ENCODE results near the gene OMP.

Gene OMP

GRCh38 chr11:77151804-77152509 is 49.3 kb downstream of the OMP start:
- Histone ChIP-seq H3K4me3 (ENCODE audit: low read depth in 1 of 2, low read length in 1 of 2) (no peak overlapping the region), H3K9me3 (no peaks in the 10 kb centered on the region), H3K4me1 (ENCODE audit: control insufficient read depth in 1 of 2, insufficient read depth in 1 of 2, low read depth in 1 of 2, low read length in 1 of 2) (peaks cover 0 to 6% of the 10 kb centered on the region in 2 experiments), H3K36me3 (no peaks in the 10 kb centered on the region), H3K27me3 (peaks cover 77% of the 10 kb centered on the region), H3K27ac (no peak overlapping the region)
- TF ChIP-seq, protein P1, sequence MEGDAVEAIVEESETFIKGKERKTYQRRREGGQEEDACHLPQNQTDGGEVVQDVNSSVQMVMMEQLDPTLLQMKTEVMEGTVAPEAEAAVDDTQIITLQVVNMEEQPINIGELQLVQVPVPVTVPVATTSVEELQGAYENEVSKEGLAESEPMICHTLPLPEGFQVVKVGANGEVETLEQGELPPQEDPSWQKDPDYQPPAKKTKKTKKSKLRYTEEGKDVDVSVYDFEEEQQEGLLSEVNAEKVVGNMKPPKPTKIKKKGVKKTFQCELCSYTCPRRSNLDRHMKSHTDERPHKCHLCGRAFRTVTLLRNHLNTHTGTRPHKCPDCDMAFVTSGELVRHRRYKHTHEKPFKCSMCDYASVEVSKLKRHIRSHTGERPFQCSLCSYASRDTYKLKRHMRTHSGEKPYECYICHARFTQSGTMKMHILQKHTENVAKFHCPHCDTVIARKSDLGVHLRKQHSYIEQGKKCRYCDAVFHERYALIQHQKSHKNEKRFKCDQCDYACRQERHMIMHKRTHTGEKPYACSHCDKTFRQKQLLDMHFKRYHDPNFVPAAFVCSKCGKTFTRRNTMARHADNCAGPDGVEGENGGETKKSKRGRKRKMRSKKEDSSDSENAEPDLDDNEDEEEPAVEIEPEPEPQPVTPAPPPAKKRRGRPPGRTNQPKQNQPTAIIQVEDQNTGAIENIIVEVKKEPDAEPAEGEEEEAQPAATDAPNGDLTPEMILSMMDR (IDR thresholded peaks at IDR 0.05), result no peak

DNA sequence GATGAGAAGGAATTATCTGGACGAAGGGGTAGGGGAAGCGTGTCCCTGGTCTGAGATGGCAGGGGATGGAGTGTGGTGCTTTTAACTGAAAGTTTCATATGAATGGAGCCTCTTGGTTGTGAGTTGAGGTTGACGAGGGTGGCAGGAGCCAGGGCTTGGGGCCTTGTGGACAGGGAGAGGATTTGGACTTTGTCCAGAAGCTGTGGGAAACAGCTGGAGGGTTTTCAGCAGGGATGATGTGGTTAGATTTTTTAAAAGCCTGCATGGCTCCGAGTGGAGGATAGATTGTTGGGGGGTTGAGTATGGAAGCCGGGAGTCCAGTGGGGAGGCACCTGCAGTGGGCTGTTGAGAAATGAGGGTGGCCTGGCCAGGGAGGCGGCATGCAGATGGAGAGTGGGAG is 50.2 kb downstream of the OMP start:
- no peaks in the 10 kb centered on the region for H3K36me3 ChIP-seq
- no peak overlapping the region for H3K27ac ChIP-seq
- no peak overlapping the region for H3K4me3 ChIP-seq (ENCODE audit: low read depth in 1 of 2, low read length in 1 of 2)
- H3K9me3 ChIP-seq, result no peaks in the 10 kb centered on the region
- TF ChIP-seq, protein P1 (IDR thresholded peaks at IDR 0.05), result no peak
- peaks cover 68% of the 10 kb centered on the region for H3K27me3 ChIP-seq
- H3K4me1 ChIP-seq (ENCODE audit: control insufficient read depth in 1 of 2, insufficient read depth in 1 of 2, low read depth in 1 of 2, low read length in 1 of 2), result peaks cover 0 to 2% of the 10 kb centered on the region in 2 experiments

Measured in neutrophil (primary cell).